HepG2 (cell line): ENCODE results near the gene KIF2C. TPM values are rescaled to one million over a fixed set of nuclear protein-coding genes. Genes with fewer than 3 reads are reported as not detected.

ENCODE experiments used
- FOSL1 ChIP-seq: sonication (generic); formaldehyde crosslinking; IDR thresholded peaks from 2 replicates; pipeline ENCODE4 v1.9.0; 2021; ENCODE audit warnings: missing genetic modification reagents, borderline replicate concordance
- FOXP1 ChIP-seq, 2 experiments: fragments of 450-650 bp in 1 of 2; IDR thresholded peaks; 2 replicates each; pipeline ENCODE4 v1.6.1; 2017 to 2018; ENCODE audit warnings: antibody characterized with exemption in 1 of 2
- IRF2 ChIP-seq: IDR thresholded peaks from 2 replicates; pipeline ENCODE4 v1.6.1; 2018; ENCODE audit warnings: missing genetic modification reagents, missing compliant biosample characterization
- MED8 ChIP-seq: sonication (generic); formaldehyde crosslinking; IDR thresholded peaks from 2 replicates; pipeline ENCODE4 v1.8.1; 2023; ENCODE audit warnings: mild to moderate bottlenecking, missing genetic modification reagents; ENCODE audit not compliant: insufficient replicate concordance
- MIER3 ChIP-seq: IDR thresholded peaks from 2 replicates; pipeline ENCODE4 v1.6.1; 2016; ENCODE audit warnings: missing compliant biosample characterization, borderline replicate concordance
- MTF1 ChIP-seq: sonication (generic); formaldehyde crosslinking; IDR thresholded peaks from 2 replicates; pipeline ENCODE4 v1.5.0; 2020; ENCODE audit warnings: missing genetic modification reagents
- MYNN ChIP-seq: sonication (generic); formaldehyde crosslinking; IDR thresholded peaks from 2 replicates; pipeline ENCODE4 v1.4.0; 2020; ENCODE audit warnings: mild to moderate bottlenecking, low read depth, missing genetic modification reagents
- NFYC ChIP-seq: IDR thresholded peaks from 2 replicates; pipeline ENCODE4 v1.6.1; 2016; ENCODE audit warnings: missing genetic modification reagents, missing compliant biosample characterization
- NR1H2 ChIP-seq: sonication (generic); formaldehyde crosslinking; IDR thresholded peaks from 2 replicates; pipeline ENCODE4 v1.8.1; 2022; ENCODE audit warnings: low read depth, missing genetic modification reagents, borderline replicate concordance
- SRY ChIP-seq: sonication (generic); formaldehyde crosslinking; IDR thresholded peaks from 2 replicates; pipeline ENCODE4 v1.8.0; 2022; ENCODE audit warnings: mild to moderate bottlenecking, missing genetic modification reagents
- TAF15 ChIP-seq: fragments of 200-400 bp; formaldehyde crosslinking; IDR thresholded peaks from one replicate; pipeline ENCODE4 v1.6.1; 2018; ENCODE audit warnings: mild to moderate bottlenecking, low read depth, low read length; ENCODE audit not compliant: poor library complexity, severe bottlenecking
- TRIM24 ChIP-seq: sonication (generic); formaldehyde crosslinking; IDR thresholded peaks from 2 replicates; pipeline ENCODE4 v1.8.0; 2022; ENCODE audit warnings: mild to moderate bottlenecking, missing genetic modification reagents
- U2AF1 ChIP-seq: fragments of 200-400 bp; formaldehyde crosslinking; optimal IDR thresholded peaks from 2 replicates; pipeline ENCODE3; 2017; ENCODE audit warnings: mild to moderate bottlenecking, low read depth, low read length
- ZNF205 ChIP-seq: IDR thresholded peaks from 2 replicates; pipeline ENCODE4 v1.6.1; 2018; ENCODE audit warnings: missing biosample characterization, missing genetic modification reagents
- ZNF224 ChIP-seq: sonication (generic); formaldehyde crosslinking; IDR thresholded peaks from 2 replicates; pipeline ENCODE4 v1.5.0; 2020; ENCODE audit warnings: mild to moderate bottlenecking, missing genetic modification reagents
- ZNF484 ChIP-seq: sonication (generic); formaldehyde crosslinking; IDR thresholded peaks from 2 replicates; pipeline ENCODE4 v1.5.1; 2020; ENCODE audit warnings: mild to moderate bottlenecking, low read depth, missing genetic modification reagents, borderline replicate concordance
- ZNF552 ChIP-seq: sonication (generic); formaldehyde crosslinking; IDR thresholded peaks from 2 replicates; pipeline ENCODE4 v1.9.0; 2022; ENCODE audit warnings: missing genetic modification reagents, mild to moderate bottlenecking, borderline replicate concordance
- ZNF644 ChIP-seq: IDR thresholded peaks from 2 replicates; pipeline ENCODE4 v1.6.1; 2016; ENCODE audit warnings: low read depth
- ZNF652 ChIP-seq: IDR thresholded peaks from 2 replicates; pipeline ENCODE4 v1.6.1; 2016; ENCODE audit warnings: low read depth, borderline replicate concordance
- ZNF713 ChIP-seq: sonication (generic); formaldehyde crosslinking; IDR thresholded peaks from 2 replicates; pipeline ENCODE4 v1.4.0; 2020; ENCODE audit warnings: mild to moderate bottlenecking, missing genetic modification reagents
- ZNF724P ChIP-seq: sonication (generic); formaldehyde crosslinking; IDR thresholded peaks from 2 replicates; pipeline ENCODE4 v1.8.0; 2022; ENCODE audit warnings: missing genetic modification reagents, borderline replicate concordance
- ZNF746 ChIP-seq: sonication (generic); formaldehyde crosslinking; IDR thresholded peaks from 2 replicates; pipeline ENCODE4 v1.8.0; 2022; ENCODE audit warnings: mild to moderate bottlenecking, missing genetic modification reagents
- ZNF747 ChIP-seq: sonication (generic); formaldehyde crosslinking; IDR thresholded peaks from 2 replicates; pipeline ENCODE4 v1.8.1; 2023; ENCODE audit warnings: missing genetic modification reagents, mild to moderate bottlenecking, borderline replicate concordance
- polyA plus RNA-seq, 8 experiments: library from polyadenylated mRNA; depleted of rRNA in 3 of 8; stranded (reverse) in 7 of 8; unstranded in 1 of 8; fragments of >200 nt; fragmentation: Illumina TruSeq in 4 of 8; extraction: Trizol in 4 of 8; gene quantifications; 2 replicates each; pipeline versions ENCODE4 v1.2.1 to v1.2.3, GENCODE V29; 2011 to 2016; ENCODE audit warnings: low read depth in 4 of 8, missing spikeins in 1 of 8, mixed read lengths in 1 of 8; ENCODE audit not compliant: insufficient read depth in 1 of 8
- total RNA-seq, 5 experiments: library from RNA; depleted of rRNA; stranded (reverse); fragments of >200 nt; fragmentation: Illumina TruSeq; extraction: Trizol; gene quantifications; 2 replicates each; pipeline ENCODE4 v1.2.3, GENCODE V29; 2016; ENCODE audit warnings: low read depth in 1 of 5
- TF ChIP-seq, protein P1 (sequence below): sonication (generic); formaldehyde crosslinking; IDR thresholded peaks from 2 replicates; pipeline ENCODE4 v1.5.0; 2020; ENCODE audit warnings: missing genetic modification reagents
- TF ChIP-seq, protein P2 (sequence below): sonication (generic); formaldehyde crosslinking; conservative IDR thresholded peaks from 2 replicates; pipeline ENCODE4 v1.4.0; 2020; ENCODE audit warnings: missing genetic modification reagents
- TF ChIP-seq, protein P3 (sequence below): sonication (generic); formaldehyde crosslinking; IDR thresholded peaks from 2 replicates; pipeline ENCODE4 v1.4.0; 2020; ENCODE audit warnings: mild to moderate bottlenecking, missing genetic modification reagents
- TF ChIP-seq, protein P4 (sequence below): sonication (generic); formaldehyde crosslinking; IDR thresholded peaks from 2 replicates; pipeline ENCODE4 v1.4.0; 2020; ENCODE audit warnings: mild to moderate bottlenecking, missing genetic modification reagents

Gene KIF2C
- total and polyA plus RNA-seq, 2 of the 13 experiments (the other 11 are each of a cell fraction or from before 2014, with no cell fraction given), result 29.7 to 53.7 TPM

DNA sequence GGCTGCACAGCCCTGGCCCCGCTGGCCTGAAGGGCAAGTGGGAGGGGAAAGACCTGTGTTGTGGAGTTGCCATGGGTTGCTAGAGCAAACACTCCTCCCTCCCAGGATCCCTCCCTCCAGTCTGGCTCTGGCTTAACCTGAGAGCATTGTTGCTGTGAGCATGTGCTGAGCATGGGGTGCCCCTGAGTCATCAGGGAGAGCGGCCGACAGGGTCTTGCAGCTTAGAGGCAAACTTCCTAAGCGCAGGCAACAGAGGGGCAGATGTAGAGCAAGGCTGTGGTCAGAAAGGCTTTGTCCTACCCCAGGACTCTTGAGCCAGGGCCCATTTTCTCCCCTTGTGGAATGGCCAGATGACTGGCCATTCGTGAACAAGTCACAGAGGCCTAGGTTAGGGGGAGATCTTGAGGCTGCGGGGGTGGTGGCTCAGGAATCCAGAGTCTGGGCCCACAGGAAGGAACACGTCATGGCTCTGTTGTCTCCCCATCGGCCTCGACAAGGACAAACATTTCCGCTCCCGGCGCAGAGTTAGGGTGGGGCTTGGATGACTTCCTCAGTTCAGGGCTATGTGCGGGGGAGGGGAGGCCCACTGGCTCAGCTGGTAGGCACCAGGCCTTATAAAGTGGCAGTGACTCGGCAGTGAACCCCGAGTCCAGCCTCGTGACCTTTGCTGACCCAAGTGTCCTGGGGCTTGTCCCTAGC is 67.9 kb downstream of the KIF2C start (continued):
- TF ChIP-seq, protein P1, sequence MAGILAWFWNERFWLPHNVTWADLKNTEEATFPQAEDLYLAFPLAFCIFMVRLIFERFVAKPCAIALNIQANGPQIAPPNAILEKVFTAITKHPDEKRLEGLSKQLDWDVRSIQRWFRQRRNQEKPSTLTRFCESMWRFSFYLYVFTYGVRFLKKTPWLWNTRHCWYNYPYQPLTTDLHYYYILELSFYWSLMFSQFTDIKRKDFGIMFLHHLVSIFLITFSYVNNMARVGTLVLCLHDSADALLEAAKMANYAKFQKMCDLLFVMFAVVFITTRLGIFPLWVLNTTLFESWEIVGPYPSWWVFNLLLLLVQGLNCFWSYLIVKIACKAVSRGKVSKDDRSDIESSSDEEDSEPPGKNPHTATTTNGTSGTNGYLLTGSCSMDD, result no peak
- TF ChIP-seq, protein P2, sequence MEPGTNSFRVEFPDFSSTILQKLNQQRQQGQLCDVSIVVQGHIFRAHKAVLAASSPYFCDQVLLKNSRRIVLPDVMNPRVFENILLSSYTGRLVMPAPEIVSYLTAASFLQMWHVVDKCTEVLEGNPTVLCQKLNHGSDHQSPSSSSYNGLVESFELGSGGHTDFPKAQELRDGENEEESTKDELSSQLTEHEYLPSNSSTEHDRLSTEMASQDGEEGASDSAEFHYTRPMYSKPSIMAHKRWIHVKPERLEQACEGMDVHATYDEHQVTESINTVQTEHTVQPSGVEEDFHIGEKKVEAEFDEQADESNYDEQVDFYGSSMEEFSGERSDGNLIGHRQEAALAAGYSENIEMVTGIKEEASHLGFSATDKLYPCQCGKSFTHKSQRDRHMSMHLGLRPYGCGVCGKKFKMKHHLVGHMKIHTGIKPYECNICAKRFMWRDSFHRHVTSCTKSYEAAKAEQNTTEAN (CRISPR knock-in tag), result peak; percentile 88
- TF ChIP-seq MYNN (CRISPR knock-in tag) (no peak), IRF2 (0 out of 2 replicates have a peak, but pooled peaks have one; percentile 71), FOSL1 (CRISPR knock-in tag) (no peak), MED8 (no peak), TRIM24 (CRISPR knock-in tag) (no peak), MTF1 (CRISPR knock-in tag) (no peak), U2AF1 (no peak), NR1H2 (CRISPR knock-in tag) (peak; percentile 47; the same call in 1 of the 2 replicates), TAF15 (no peak), ZNF552 (CRISPR knock-in tag) (no peak; the same call in 1 of the 2 replicates), ZNF205 (0 out of 2 replicates have a peak, but pooled peaks have one; percentile 16), ZNF724P (peak; percentile 74; the same call in 1 of the 2 replicates), SRY (CRISPR knock-in tag) (peak; percentile 35; the same call in 1 of the 2 replicates), MIER3 (CRISPR knock-in tag) (peak; percentile 79; the same call in 1 of the 2 replicates), ZNF652 (CRISPR knock-in tag) (peak; percentile 7; the same call in 1 of the 2 replicates), ZNF713 (CRISPR knock-in tag) (peak; percentile 74), NFYC (CRISPR knock-in tag) (no peak; the same call in 1 of the 2 replicates), ZNF484 (no peak), ZNF224 (CRISPR knock-in tag) (no peak; the same call in 1 of the 2 replicates), FOXP1 (IDR thresholded peaks at IDR 0.05) (peak; percentile 8; the same call in 1 of the 2 replicates), FOXP1 (CRISPR knock-in tag; IDR thresholded peaks at IDR 0.05) (peak; percentile 55), ZNF747 (CRISPR knock-in tag) (peak; percentile 77; the same call in 1 of the 2 replicates), ZNF644 (no peak), ZNF746 (CRISPR knock-in tag) (peak; percentile 94)
- TF ChIP-seq, protein P3, sequence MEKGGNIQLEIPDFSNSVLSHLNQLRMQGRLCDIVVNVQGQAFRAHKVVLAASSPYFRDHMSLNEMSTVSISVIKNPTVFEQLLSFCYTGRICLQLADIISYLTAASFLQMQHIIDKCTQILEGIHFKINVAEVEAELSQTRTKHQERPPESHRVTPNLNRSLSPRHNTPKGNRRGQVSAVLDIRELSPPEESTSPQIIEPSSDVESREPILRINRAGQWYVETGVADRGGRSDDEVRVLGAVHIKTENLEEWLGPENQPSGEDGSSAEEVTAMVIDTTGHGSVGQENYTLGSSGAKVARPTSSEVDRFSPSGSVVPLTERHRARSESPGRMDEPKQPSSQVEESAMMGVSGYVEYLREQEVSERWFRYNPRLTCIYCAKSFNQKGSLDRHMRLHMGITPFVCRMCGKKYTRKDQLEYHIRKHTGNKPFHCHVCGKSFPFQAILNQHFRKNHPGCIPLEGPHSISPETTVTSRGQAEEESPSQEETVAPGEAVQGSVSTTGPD (CRISPR knock-in tag), result peak; percentile 85; the same call in 1 of the 2 replicates
- TF ChIP-seq, protein P4, sequence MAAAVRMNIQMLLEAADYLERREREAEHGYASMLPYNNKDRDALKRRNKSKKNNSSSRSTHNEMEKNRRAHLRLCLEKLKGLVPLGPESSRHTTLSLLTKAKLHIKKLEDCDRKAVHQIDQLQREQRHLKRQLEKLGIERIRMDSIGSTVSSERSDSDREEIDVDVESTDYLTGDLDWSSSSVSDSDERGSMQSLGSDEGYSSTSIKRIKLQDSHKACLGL (CRISPR knock-in tag), result peak; percentile 31; the same call in 1 of the 2 replicates
